H1 (cell line): ENCODE measurements around the gene SEC16A. TPM values are rescaled to one million over a fixed set of nuclear protein-coding genes. Genes with fewer than 3 reads are reported as not detected.

ENCODE experiments used
- CTCF ChIA-PET: fragments of 300-600 bp; sonication (Branson Sonifier 250); formaldehyde crosslinking; loops from one replicate; lab custom pipeline; 2021; ENCODE audit not compliant: partially characterized antibody; lab: Charles Lee
- POLR2A ChIA-PET: fragments of 300-600 bp; sonication (Branson Sonifier 250); formaldehyde crosslinking; loops from one replicate; lab custom pipeline; 2021; ENCODE audit warnings: inconsistent platforms; ENCODE audit not compliant: partially characterized antibody; lab: Charles Lee
- DNase-seq, 2 experiments: peaks; one replicate each; pipeline versions ENCODE4 v3.0.0 to v3.0.0-alpha.2; 2010 to 2022; ENCODE audit warnings: low spot score in 2 of 2, low read depth in 1 of 2, mixed read lengths in 1 of 2
- FAIRE-seq: peaks from 2 replicates; lab custom pipeline; 2011; peaks lifted over from hg19 to GRCh38; lab: Jason Lieb, UNC
- H2AFZ ChIP-seq: 2 replicates; pipeline ENCODE4 v1.8.1; 2012; ENCODE audit warnings: low read length, inconsistent platforms
- H2AK5ac ChIP-seq: 2 replicates; pipeline ENCODE4 v1.6.1; 2013; ENCODE audit warnings: low read depth, low read length
- H2BK120ac ChIP-seq: replicated peaks from 2 replicates; pipeline ENCODE3; 2013; ENCODE audit warnings: low read depth, low read length, inconsistent platforms
- H2BK12ac ChIP-seq: 2 replicates; pipeline ENCODE4 v1.6.1; 2013; ENCODE audit warnings: low read depth, low read length
- H2BK15ac ChIP-seq: 2 replicates; pipeline ENCODE4 v1.6.1; 2013; ENCODE audit warnings: low read length
- H2BK20ac ChIP-seq: 2 replicates; pipeline ENCODE4 v1.6.1; 2013; ENCODE audit warnings: low read length
- H2BK5ac ChIP-seq: 2 replicates; pipeline ENCODE4 v1.6.1; 2013; ENCODE audit warnings: low read depth, low read length
- H3K14ac ChIP-seq: 2 replicates; pipeline ENCODE4 v1.6.1; 2013; ENCODE audit warnings: inconsistent platforms; ENCODE audit not compliant: insufficient read length
- H3K18ac ChIP-seq: 2 replicates; pipeline ENCODE4 v1.6.1; 2013; ENCODE audit warnings: low read length; ENCODE audit errors: extremely low read depth
- H3K23ac ChIP-seq: 2 replicates; pipeline ENCODE4 v1.6.1; 2013; ENCODE audit warnings: inconsistent platforms; ENCODE audit not compliant: insufficient read length
- H3K23me2 ChIP-seq: 2 replicates; pipeline ENCODE4 v1.6.1; 2013; ENCODE audit warnings: low read depth, low read length
- H3K27ac ChIP-seq: 2 replicates; pipeline ENCODE4 v1.6.1; 2011; ENCODE audit warnings: low read depth, low read length, inconsistent platforms
- H3K27me3 ChIP-seq, 4 experiments: replicated peaks in 1 of 4; 1 replicate in 1 of 4; 2 replicates in 3 of 4; pipeline versions ENCODE4 v1.6.1 to v1.8.1; 2011 to 2013; ENCODE audit warnings: low read length in 3 of 4, mild to moderate bottlenecking in 3 of 4, inconsistent platforms in 2 of 4, mixed read lengths in 2 of 4, moderate library complexity in 1 of 4; ENCODE audit not compliant: control insufficient read depth in 3 of 4, insufficient read depth in 3 of 4; ENCODE audit errors: extremely low read depth in 1 of 4
- H3K36me3 ChIP-seq, 4 experiments: 2 replicates each; pipeline versions ENCODE4 v1.6.1 to v1.8.1; 2011 to 2013; ENCODE audit warnings: mild to moderate bottlenecking in 4 of 4, low read length in 3 of 4, moderate library complexity in 2 of 4, control low read depth in 1 of 4, inconsistent platforms in 1 of 4; ENCODE audit not compliant: insufficient read depth in 4 of 4, control insufficient read depth in 2 of 4
- H3K4ac ChIP-seq: replicated peaks from 2 replicates; pipeline ENCODE3; 2013; ENCODE audit warnings: low read length, low read depth, mixed read lengths, inconsistent platforms; ENCODE audit not compliant: insufficient read length
- H3K4me1 ChIP-seq, 4 experiments: replicated peaks in 1 of 4; 1 replicate in 1 of 4; 2 replicates in 3 of 4; pipeline versions ENCODE4 v1.6.1 to v1.8.1; 2011 to 2013; ENCODE audit warnings: low read length in 3 of 4, inconsistent platforms in 2 of 4, mixed read lengths in 1 of 4; ENCODE audit not compliant: insufficient read depth in 4 of 4, control insufficient read depth in 3 of 4
- H3K4me2 ChIP-seq, 2 experiments: 2 replicates each; pipeline versions ENCODE4 v1.6.1 to v1.8.1; 2011 to 2013; ENCODE audit warnings: low read depth in 2 of 2, low read length in 2 of 2, control low read depth in 1 of 2, inconsistent platforms in 1 of 2, mild to moderate bottlenecking in 1 of 2; ENCODE audit not compliant: insufficient read depth in 1 of 2
- H3K4me3 ChIP-seq, 4 experiments: fragments of 200-600, 300-600 bp in 1 of 4; sonication (generic), shearing (Covaris generic), sonication (Bioruptor Twin) in 1 of 4; 2 replicates each; pipeline versions ENCODE4 v1.5.1 to v1.8.1; 2011 to 2016; ENCODE audit warnings: low read length in 4 of 4, low read depth in 3 of 4, control low read depth in 2 of 4, inconsistent platforms in 2 of 4, mild to moderate bottlenecking in 2 of 4, mixed read lengths in 1 of 4, moderate library complexity in 1 of 4; ENCODE audit not compliant: insufficient read depth in 2 of 4; ENCODE audit errors: extremely low read depth in 1 of 4
- H3K56ac ChIP-seq: replicated peaks from 2 replicates; pipeline ENCODE3; 2013; ENCODE audit warnings: low read depth, mild to moderate bottlenecking, mixed read lengths, low read length, inconsistent platforms; ENCODE audit not compliant: insufficient read length
- H3K79me1 ChIP-seq: 2 replicates; pipeline ENCODE4 v1.6.1; 2013; ENCODE audit warnings: low read depth, low read length, control low read depth
- H3K79me2 ChIP-seq, 2 experiments: 2 replicates each; pipeline versions ENCODE4 v1.6.1 to v1.8.1; 2012 to 2013; ENCODE audit warnings: low read length in 2 of 2, mild to moderate bottlenecking in 2 of 2, inconsistent platforms in 1 of 2; ENCODE audit not compliant: insufficient read depth in 2 of 2, control insufficient read depth in 1 of 2
- H3K9ac ChIP-seq, 4 experiments: replicated peaks in 1 of 4; 1 replicate in 1 of 4; 2 replicates in 3 of 4; pipeline versions ENCODE4 v1.6.1 to v1.8.1; 2011 to 2013; ENCODE audit warnings: low read depth in 3 of 4, low read length in 3 of 4, control low read depth in 2 of 4, mild to moderate bottlenecking in 2 of 4, moderate library complexity in 2 of 4, inconsistent platforms in 1 of 4; ENCODE audit errors: extremely low read depth in 1 of 4
- H3K9me3 ChIP-seq, 2 experiments: 2 replicates each; pipeline versions ENCODE4 v1.6.1 to v1.8.1; 2012 to 2013; ENCODE audit warnings: mild to moderate bottlenecking in 2 of 2, moderate library complexity in 2 of 2, control low read depth in 1 of 2, inconsistent platforms in 1 of 2, low read depth in 1 of 2, low read length in 1 of 2, mixed read lengths in 1 of 2; ENCODE audit not compliant: insufficient read depth in 2 of 2
- H4K20me1 ChIP-seq, 2 experiments: replicated peaks in 1 of 2; 2 replicates each; pipeline versions ENCODE3 to v1.8.1; 2011 to 2013; ENCODE audit warnings: inconsistent platforms in 2 of 2, low read length in 2 of 2, mild to moderate bottlenecking in 1 of 2; ENCODE audit not compliant: insufficient read depth in 2 of 2, control insufficient read depth in 1 of 2
- H4K5ac ChIP-seq: 2 replicates; pipeline ENCODE4 v1.6.1; 2013; ENCODE audit warnings: low read length, low read depth, mixed read lengths, inconsistent platforms; ENCODE audit not compliant: insufficient read length
- H4K8ac ChIP-seq: 2 replicates; pipeline ENCODE4 v1.8.0; 2013; ENCODE audit warnings: mild to moderate bottlenecking, moderate library complexity, low read length, inconsistent platforms; ENCODE audit not compliant: insufficient read depth; ENCODE audit errors: extremely low read depth
- H4K91ac ChIP-seq: replicated peaks from 2 replicates; pipeline ENCODE3; 2013; ENCODE audit warnings: low read length, mixed read lengths, inconsistent platforms; ENCODE audit not compliant: insufficient read length
- WGBS, 2 experiments: shearing (Covaris generic) in 1 of 2; methylation state at CpG; one replicate each; pipeline versions ENCODE4 v1.1.6 to v1.1.7; 2013 to 2015; ENCODE audit warnings: low lambda C conversion rate in 2 of 2, mixed read lengths in 2 of 2, inconsistent platforms in 1 of 2, low coverage in 1 of 2, missing lambda C conversion rate in 1 of 2; ENCODE audit not compliant: insufficient replicate concordance in 2 of 2, insufficient coverage in 1 of 2, insufficient read length in 1 of 2; ENCODE audit errors: extremely low coverage in 1 of 2, missing lambda C conversion rate in 1 of 2; 5-methylcytosine and 5-hydroxymethylcytosine counted together
- polyA plus RNA-seq, 7 experiments: library from polyadenylated mRNA; depleted of rRNA in 3 of 7; stranded (reverse) in 5 of 7; unstranded in 2 of 7; fragments of >200 nt in 5 of 7; fragments of 200-250 nt in 2 of 7; gene quantifications; 1 replicate in 5 of 7; 2 replicates in 1 of 7; 4 replicates in 1 of 7; pipeline versions ENCODE4 v1.2.1 to v1.2.3, GENCODE V29; 2011 to 2013; ENCODE audit warnings: missing spikeins in 2 of 7, mixed read lengths in 2 of 7
- total RNA-seq: library from RNA; stranded (reverse); fragmentation: NEBNext Ultra II Directional; extraction: Animal tissue kit (Norgen Biotek cat#: 25700); gene quantifications from 2 replicates; pipeline ENCODE4 v1.2.1, GENCODE V29; 2021

The SEC16A gene
- total and polyA plus RNA-seq, 2 of the 8 experiments (the other 6 are each of a cell fraction or from before 2014, with no cell fraction given), result 21.6 to 49.0 TPM

DNA sequence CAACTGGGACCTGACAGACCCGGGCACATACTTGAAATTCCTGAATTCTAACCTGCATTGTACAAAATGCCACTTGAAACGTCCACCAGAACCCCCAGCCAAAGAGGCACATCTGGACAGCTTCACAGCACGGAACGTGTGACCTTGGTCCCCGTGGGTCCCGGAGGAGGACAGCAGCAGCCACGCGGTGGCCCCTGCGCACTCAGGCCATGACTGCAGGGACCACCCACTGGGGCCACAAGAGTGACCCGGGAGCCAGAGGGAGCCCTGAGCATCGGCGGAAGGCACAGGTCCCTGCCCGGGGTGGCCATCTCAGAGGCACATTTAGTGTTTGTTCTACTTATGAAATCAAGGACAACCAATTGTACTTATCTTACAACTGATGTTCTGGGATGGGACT is 80.8 kb downstream of the SEC16A start:
- H4K5ac ChIP-seq, result no peak overlapping the region
- H2BK15ac ChIP-seq, result no peak overlapping the region
- H3K14ac ChIP-seq, result no peak overlapping the region
- no peak overlapping the region for H3K4ac ChIP-seq
- H3K56ac ChIP-seq, result no peak overlapping the region
- H3K9me3 ChIP-seq, result no peaks in the 10 kb centered on the region
- no peak overlapping the region for H2BK12ac ChIP-seq
- H3K27me3 ChIP-seq, result no peaks in the 10 kb centered on the region
- FAIRE-seq, result no peak
- H3K4me1 ChIP-seq, result peaks cover 0 to 10% (median 7%) of the 10 kb centered on the region in 4 experiments; a peak in 5 of 7 replicates
- DNase-seq, result no peak
- H3K23me2 ChIP-seq, result peaks cover 6% of the 10 kb centered on the region; the same call in 1 of the 2 replicates
- no peak overlapping the region for H4K8ac ChIP-seq
- no peak overlapping the region for H4K91ac ChIP-seq
- peaks cover 19 to 51% (median 40%) of the 10 kb centered on the region in 4 experiments for H3K36me3 ChIP-seq
- peaks cover 12% of the 10 kb centered on the region; the same call in 1 of the 2 replicates for H3K79me1 ChIP-seq
- H2AK5ac ChIP-seq, result no peak overlapping the region
- H3K9ac ChIP-seq, result no peak overlapping the region
- H3K79me2 ChIP-seq, result peaks cover 0 to 23% of the 10 kb centered on the region in 2 experiments; a peak in 2 of 4 replicates
- POLR2A ChIA-PET, result interaction anchor here (0.8 to 14.6 kb wide), 15 partner anchors 9 to 480 kb away, joined by 3 to 139 read pairs (median 14); partner anchors contain the start of genes DNLZ, ENTR1 and PMPCA
- CTCF ChIA-PET, result interaction anchor here (0.5 to 3.4 kb wide), 10 partner anchors 8 to 79 kb away, joined by 3 to 26 read pairs (median 6); partner anchors contain the start of genes ENTR1 and PMPCA
- 98% methylated on average over 13 of the region's 13 CpGs; no CpG with 5 or more reads in 1 of the 2 experiments for WGBS, 2 experiments
- no peak overlapping the region for H3K27ac ChIP-seq
- H3K4me3 ChIP-seq, result no peak overlapping the region
- no peak overlapping the region for H2BK120ac ChIP-seq
- no peak overlapping the region for H2AFZ ChIP-seq
- no peak overlapping the region for H3K23ac ChIP-seq
- H2BK5ac ChIP-seq, result no peak overlapping the region
- H3K18ac ChIP-seq, result no peak overlapping the region
- H2BK20ac ChIP-seq, result no peak overlapping the region
- H3K4me2 ChIP-seq, result no peak overlapping the region
- H4K20me1 ChIP-seq, result peaks cover 5 to 12% of the 10 kb centered on the region in 2 experiments
